Mucosa of stomach (tissue), 1 donor: ENCODE results near the gene GRID2.

Source experiments
- H3K27me3 ChIP-seq: one replicate; pipeline ENCODE4 v1.7.0; 2013; ENCODE audit warnings: mild to moderate bottlenecking, low read length; ENCODE audit not compliant: control insufficient read depth, insufficient read depth
- H3K36me3 ChIP-seq: one replicate; pipeline ENCODE4 v1.7.0; 2013; ENCODE audit warnings: low read length; ENCODE audit not compliant: control insufficient read depth, insufficient read depth
- H3K4me1 ChIP-seq: one replicate; pipeline ENCODE4 v1.7.0; 2013; ENCODE audit warnings: mild to moderate bottlenecking, low read length; ENCODE audit not compliant: control insufficient read depth, insufficient read depth
- H3K4me3 ChIP-seq: one replicate; pipeline ENCODE4 v1.7.0; 2013; ENCODE audit warnings: low read length
- H3K9ac ChIP-seq: one replicate; pipeline ENCODE4 v1.7.0; 2013; ENCODE audit warnings: mild to moderate bottlenecking, low read length, moderate library complexity
- H3K9me3 ChIP-seq: one replicate; pipeline ENCODE4 v1.7.0; 2013; ENCODE audit warnings: mild to moderate bottlenecking, low read length, moderate library complexity; ENCODE audit not compliant: control insufficient read depth
- donor health status: Pancreatic carcinoma.

The GRID2 gene

GRCh38 chr4:92307866-92308265, 4.1 kb downstream of the GRID2 start:
- Histone ChIP-seq H3K9me3 (no peaks in the 10 kb centered on the region), H3K4me1 (peaks cover 15% of the 10 kb centered on the region), H3K4me3 (no peak overlapping the region), H3K9ac (no peak overlapping the region), H3K27me3 (peaks cover 36% of the 10 kb centered on the region), H3K36me3 (no peaks in the 10 kb centered on the region)

GRCh38 chr4:92317047-92317446, 13.3 kb downstream of the GRID2 start:
- Histone ChIP-seq H3K4me3 (no peak overlapping the region), H3K4me1 (no peaks in the 10 kb centered on the region), H3K27me3 (no peaks in the 10 kb centered on the region), H3K9ac (no peak overlapping the region), H3K9me3 (no peaks in the 10 kb centered on the region), H3K36me3 (no peaks in the 10 kb centered on the region)

- Histone ChIP-seq H3K9ac (no peak overlapping the region), H3K4me3 (no peak overlapping the region), H3K4me1 (no peaks in the 10 kb centered on the region), H3K36me3 (no peaks in the 10 kb centered on the region), H3K9me3 (no peaks in the 10 kb centered on the region), H3K27me3 (no peaks in the 10 kb centered on the region)
These were observed 24.3 kb downstream of the GRID2 start for GRCh38 chr4:92328095-92328494.

GRCh38 chr4:92333016-92333415, 29.2 kb downstream of the GRID2 start:
- Histone ChIP-seq H3K4me3 (no peak overlapping the region), H3K4me1 (no peaks in the 10 kb centered on the region), H3K9ac (no peak overlapping the region), H3K9me3 (no peaks in the 10 kb centered on the region), H3K27me3 (no peaks in the 10 kb centered on the region), H3K36me3 (no peaks in the 10 kb centered on the region)

GRCh38 chr4:92334716-92335350, 31.1 kb downstream of the GRID2 start:
- Histone ChIP-seq H3K4me3 (no peak overlapping the region), H3K4me1 (no peaks in the 10 kb centered on the region), H3K36me3 (no peaks in the 10 kb centered on the region), H3K9ac (no peak overlapping the region), H3K27me3 (no peaks in the 10 kb centered on the region), H3K9me3 (no peaks in the 10 kb centered on the region)

- no peaks in the 10 kb centered on the region for H3K36me3 ChIP-seq
These were observed 35.9 kb downstream of the GRID2 start for GRCh38 chr4:92339676-92340075.

GRCh38 chr4:92344216-92344615, 40.5 kb downstream of the GRID2 start:
- H3K9ac ChIP-seq: no peak overlapping the region
- no peaks in the 10 kb centered on the region for H3K9me3 ChIP-seq
- no peaks in the 10 kb centered on the region for H3K36me3 ChIP-seq
- no peaks in the 10 kb centered on the region for H3K4me1 ChIP-seq
- H3K27me3 ChIP-seq: peaks cover 3% of the 10 kb centered on the region
- no peak overlapping the region for H3K4me3 ChIP-seq

More at GRCh38 chr4:92339676-92340075, 35.9 kb downstream of the GRID2 start:
- H3K9me3 ChIP-seq: no peaks in the 10 kb centered on the region
- H3K9ac ChIP-seq: no peak overlapping the region
- H3K27me3 ChIP-seq: peaks cover 2% of the 10 kb centered on the region
- no peaks in the 10 kb centered on the region for H3K4me1 ChIP-seq
- H3K4me3 ChIP-seq: no peak overlapping the region

GRCh38 chr4:92346289-92346688, 42.5 kb downstream of the GRID2 start:
- Histone ChIP-seq H3K27me3 (peaks cover 3% of the 10 kb centered on the region), H3K4me1 (no peaks in the 10 kb centered on the region), H3K4me3 (no peak overlapping the region), H3K36me3 (no peaks in the 10 kb centered on the region), H3K9me3 (no peaks in the 10 kb centered on the region), H3K9ac (no peak overlapping the region)

- Histone ChIP-seq H3K27me3 (no peaks in the 10 kb centered on the region), H3K4me1 (no peaks in the 10 kb centered on the region), H3K36me3 (no peaks in the 10 kb centered on the region), H3K9ac (no peak overlapping the region), H3K9me3 (no peaks in the 10 kb centered on the region), H3K4me3 (no peak overlapping the region)
These were observed 54.2 kb downstream of the GRID2 start for GRCh38 chr4:92357966-92358365.

GRCh38 chr4:92359491-92359890, 55.7 kb downstream of the GRID2 start:
- H3K4me3 ChIP-seq: no peak overlapping the region
- no peaks in the 10 kb centered on the region for H3K27me3 ChIP-seq
- H3K9me3 ChIP-seq: no peaks in the 10 kb centered on the region
- H3K4me1 ChIP-seq: no peaks in the 10 kb centered on the region
- no peaks in the 10 kb centered on the region for H3K36me3 ChIP-seq
- H3K9ac ChIP-seq: no peak overlapping the region

GRCh38 chr4:92362028-92362427, 58.3 kb downstream of the GRID2 start:
- H3K36me3 ChIP-seq: no peaks in the 10 kb centered on the region
- no peaks in the 10 kb centered on the region for H3K27me3 ChIP-seq
- H3K9ac ChIP-seq: no peak overlapping the region
- H3K4me3 ChIP-seq: no peak overlapping the region
- no peaks in the 10 kb centered on the region for H3K9me3 ChIP-seq
- no peaks in the 10 kb centered on the region for H3K4me1 ChIP-seq

- Histone ChIP-seq H3K36me3 (no peaks in the 10 kb centered on the region), H3K4me1 (no peaks in the 10 kb centered on the region), H3K9ac (no peak overlapping the region), H3K4me3 (no peak overlapping the region), H3K27me3 (no peaks in the 10 kb centered on the region), H3K9me3 (no peaks in the 10 kb centered on the region)
These were observed 64.9 kb downstream of the GRID2 start for GRCh38 chr4:92368653-92369052.

- no peak overlapping the region for H3K4me3 ChIP-seq
- H3K4me1 ChIP-seq: no peaks in the 10 kb centered on the region
- no peak overlapping the region for H3K9ac ChIP-seq
- H3K36me3 ChIP-seq: no peaks in the 10 kb centered on the region
- no peaks in the 10 kb centered on the region for H3K27me3 ChIP-seq
- H3K9me3 ChIP-seq: no peaks in the 10 kb centered on the region
These were observed 77.8 kb downstream of the GRID2 start for GRCh38 chr4:92381616-92382015.
